ENCODE measurements around the gene BEAN1. TPM values are rescaled to one million over a fixed set of nuclear protein-coding genes. Genes with fewer than 3 reads are reported as not detected.
A peak's percentile ranks its signal among the peaks of the same experiment; 100 is the strongest.

BEAN1 gene
- total RNA-seq, 2 donors from 2014 or later = not detected

DNA sequence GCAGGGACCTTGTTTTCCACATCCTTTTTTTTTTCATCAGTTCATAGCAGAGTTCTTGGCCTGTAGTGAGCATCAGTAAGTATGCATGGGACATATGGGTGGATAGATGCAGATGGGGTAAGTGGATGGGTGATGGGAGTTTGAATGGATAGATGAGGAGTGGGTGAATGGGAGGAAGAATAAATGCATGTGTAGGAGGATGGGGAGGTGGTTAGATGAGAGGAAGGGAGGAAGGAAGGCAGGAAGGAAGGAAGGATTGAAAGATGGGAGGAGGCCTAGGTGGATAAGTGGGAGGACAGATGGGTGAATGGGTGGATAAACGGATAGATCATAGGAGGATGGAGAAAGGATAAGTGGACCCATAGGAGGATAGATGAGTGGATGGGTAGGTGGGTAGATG lies 3.9 kb upstream of the BEAN1 start:
- Mint-ChIP-seq H3K4me3 (no peak overlapping the region), H3K36me3 (ENCODE audit: low read depth) (no peaks in the 10 kb centered on the region), H3K4me1 (peaks cover 2% of the 10 kb centered on the region), H3K9me3 (no peaks in the 10 kb centered on the region), H3K27me3 (peaks cover 36% of the 10 kb centered on the region), H3K27ac (no peak overlapping the region)
- no peak for ATAC-seq (replicated peaks)

DNA sequence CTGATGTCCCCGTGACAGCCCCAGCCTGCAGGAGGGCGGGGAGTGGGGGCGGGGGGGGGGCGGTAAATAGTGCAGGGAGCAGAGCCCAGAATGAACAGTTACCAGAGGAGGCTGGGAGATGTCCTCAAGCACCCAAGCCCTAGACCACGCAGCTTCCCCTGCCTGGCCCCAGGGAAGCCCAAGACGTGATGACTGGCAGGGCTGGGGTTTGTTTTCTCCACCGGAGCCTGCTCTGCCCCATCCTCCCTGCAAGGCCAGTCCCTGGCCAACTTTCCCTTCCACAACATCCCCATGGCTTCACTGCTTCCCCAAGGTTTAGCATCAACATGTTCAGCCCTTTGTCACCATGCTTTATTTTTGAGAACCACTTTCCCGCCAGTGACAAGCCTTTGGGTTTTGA lies 1.4 kb upstream of the BEAN1 start:
- Mint-ChIP-seq H3K4me1 (no peaks in the 10 kb centered on the region), H3K27ac (no peak overlapping the region), H3K36me3 (ENCODE audit: low read depth) (no peaks in the 10 kb centered on the region), H3K27me3 (peaks cover 57% of the 10 kb centered on the region), H3K4me3 (no peak overlapping the region), H3K9me3 (no peaks in the 10 kb centered on the region)
- ATAC-seq (replicated peaks) = no peak

DNA sequence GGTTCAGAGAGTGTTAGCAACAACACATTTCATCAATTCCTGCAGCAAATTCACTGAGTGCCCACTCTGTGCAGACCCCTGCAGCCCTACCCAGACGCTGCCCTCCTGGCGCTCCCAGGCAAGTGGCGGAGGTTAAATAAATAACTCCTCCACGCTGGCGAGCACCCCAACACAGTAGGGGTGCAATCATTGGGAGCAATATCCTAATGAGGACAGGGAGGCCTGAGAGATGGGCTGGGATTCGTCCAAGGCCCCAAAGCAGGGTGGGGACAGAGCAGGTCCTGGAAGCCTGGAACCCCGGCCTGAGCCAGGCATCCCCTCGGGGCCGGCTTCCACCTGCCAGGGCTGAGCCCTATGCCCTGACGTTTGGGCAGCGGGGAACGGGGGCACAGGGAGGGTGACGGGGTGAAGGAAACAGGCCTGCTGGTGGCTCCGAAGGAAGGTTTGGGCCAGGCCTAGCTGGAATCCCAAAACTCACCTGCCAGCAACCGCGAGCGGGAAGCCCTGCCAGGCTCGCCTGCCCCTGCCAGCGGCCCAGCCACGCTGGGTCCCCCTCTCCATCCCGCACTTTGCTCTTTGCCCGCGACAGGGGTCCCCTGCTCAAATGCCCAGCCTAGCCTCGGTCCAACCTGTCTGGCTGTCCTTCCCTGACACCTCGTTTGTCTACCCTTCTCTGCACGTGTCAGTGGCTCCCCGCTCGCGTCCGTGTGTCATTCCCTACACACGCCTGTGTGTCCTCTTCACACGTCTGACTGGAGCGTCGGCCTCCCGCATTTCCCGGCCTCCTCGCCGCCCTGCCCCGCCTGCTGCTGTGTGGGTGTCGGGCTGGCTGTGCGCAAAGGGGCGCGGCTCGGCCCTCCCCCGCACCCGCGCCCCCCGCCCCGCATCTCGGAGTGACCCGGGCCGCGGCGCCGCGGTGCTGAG lies 721 bp upstream of the BEAN1 start:
- no peaks in the 10 kb centered on the region for H3K36me3 Mint-ChIP-seq (ENCODE audit: low read depth)
- peak; percentile 9 for ATAC-seq (replicated peaks)
- peaks cover 58% of the 10 kb centered on the region for H3K27me3 Mint-ChIP-seq
- H3K9me3 Mint-ChIP-seq = no peaks in the 10 kb centered on the region
- no peak overlapping the region for H3K27ac Mint-ChIP-seq
- H3K4me3 Mint-ChIP-seq = no peak overlapping the region
- H3K4me1 Mint-ChIP-seq = no peaks in the 10 kb centered on the region

DNA sequence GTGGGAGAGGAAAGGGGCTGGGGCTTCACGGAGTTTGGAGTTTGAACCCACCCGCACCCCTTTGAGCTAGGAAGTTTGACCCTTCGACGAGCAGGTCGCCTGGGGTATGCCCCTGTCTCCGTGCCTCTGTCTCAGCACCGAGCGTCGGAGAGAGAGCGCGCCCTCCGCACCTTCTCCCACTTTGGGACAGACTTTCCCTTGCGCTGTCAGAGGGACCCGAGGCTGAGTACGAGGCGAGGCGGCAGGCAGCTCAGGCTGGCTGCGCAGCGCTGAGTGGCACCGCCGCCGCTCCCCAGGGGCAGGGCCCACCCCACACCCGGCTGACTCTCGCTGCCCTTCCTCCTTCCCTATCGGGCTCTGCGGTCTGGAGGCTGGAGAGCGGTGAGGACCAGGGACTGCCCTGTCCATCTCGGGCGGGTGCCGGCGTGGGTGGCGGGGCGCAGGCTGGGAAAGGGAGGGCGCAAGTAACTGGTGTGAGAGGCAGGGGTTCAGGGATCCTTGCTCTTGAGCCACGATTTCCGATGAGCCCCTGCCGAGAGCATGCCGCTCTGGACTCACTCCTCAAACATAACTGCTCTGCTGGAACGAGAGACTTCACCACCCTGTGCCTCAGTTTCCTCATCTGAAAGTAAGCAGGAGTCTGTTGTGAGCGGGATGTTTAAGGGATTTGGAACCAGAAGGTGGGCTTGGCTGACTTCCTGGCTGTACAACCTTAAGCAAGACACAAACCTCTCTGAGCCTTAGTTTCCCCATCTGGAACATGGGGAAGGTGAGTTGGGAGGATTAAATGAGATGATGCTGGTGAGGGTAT lies 981 bp downstream of the BEAN1 start:
- Mint-ChIP-seq H3K9me3 (no peaks in the 10 kb centered on the region), H3K36me3 (ENCODE audit: low read depth) (no peaks in the 10 kb centered on the region), H3K27me3 (peaks cover 61% of the 10 kb centered on the region), H3K4me1 (no peaks in the 10 kb centered on the region), H3K27ac (no peak overlapping the region), H3K4me3 (peak overlapping the region; percentile 31)
- ATAC-seq (replicated peaks) = no peak

DNA sequence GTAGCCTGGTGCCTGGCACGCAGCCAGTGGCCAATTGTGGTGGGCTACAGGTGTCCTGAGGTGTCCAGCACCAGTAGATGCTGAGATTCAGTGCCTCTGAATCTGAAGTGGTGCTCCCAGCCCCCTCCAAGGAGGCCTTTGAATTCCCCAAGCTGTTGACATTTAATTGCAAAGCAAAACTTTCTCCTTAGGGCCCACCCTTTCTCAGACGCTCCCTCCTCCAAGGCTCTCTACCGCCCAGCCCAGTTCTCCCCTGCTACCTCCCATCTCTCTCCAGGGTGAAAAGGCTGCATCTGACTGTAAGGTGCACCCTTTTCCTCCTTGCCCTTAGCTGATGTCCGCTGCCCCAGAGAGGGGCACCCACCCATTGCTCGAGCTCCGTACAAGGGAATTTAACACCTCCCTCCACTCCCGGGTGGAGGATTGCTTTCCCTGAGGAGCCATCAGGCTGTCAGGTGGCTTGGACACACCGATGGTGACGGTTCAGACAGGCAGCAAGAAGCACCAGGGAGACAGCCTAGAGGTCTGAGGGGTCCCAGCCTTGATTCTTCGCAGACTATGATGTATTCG lies 1.7 kb downstream of the BEAN1 start:
- H3K36me3 Mint-ChIP-seq (ENCODE audit: low read depth) = no peaks in the 10 kb centered on the region
- H3K4me3 Mint-ChIP-seq = peak overlapping the region; percentile 31
- no peak for ATAC-seq (replicated peaks)

DNA sequence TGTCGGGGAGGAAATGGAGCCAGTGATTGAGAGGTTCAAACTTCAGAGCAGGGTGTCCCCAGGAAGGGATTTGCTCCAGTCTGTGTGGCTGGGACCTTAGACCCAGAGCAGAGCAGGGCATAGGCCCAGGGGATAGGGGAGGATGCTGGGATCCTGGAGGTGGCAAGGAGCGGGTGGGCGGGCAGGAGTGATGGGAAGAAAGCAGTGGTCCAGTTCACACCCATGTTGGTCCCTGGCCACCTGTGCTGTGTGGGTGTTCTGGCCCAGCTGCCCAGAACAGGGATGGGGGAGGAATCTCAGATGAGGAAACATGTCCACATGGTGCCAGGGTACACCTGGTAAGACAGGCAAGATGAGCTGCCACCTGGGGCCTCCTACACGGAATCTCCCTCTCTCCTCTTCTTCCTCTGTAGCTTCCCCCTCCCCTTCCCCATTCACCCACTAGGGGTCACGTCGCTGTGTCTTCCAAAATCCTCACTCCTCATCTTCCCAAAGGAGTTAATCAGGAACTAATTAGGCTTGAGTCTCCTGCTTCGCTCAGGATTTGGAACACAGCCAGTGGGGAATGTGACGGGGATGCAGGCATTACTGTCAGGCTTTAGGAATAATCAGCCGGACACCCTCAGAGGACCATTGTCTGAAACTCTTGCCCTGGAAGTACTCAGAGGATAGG lies 2.3 kb downstream of the BEAN1 start:
- no peaks in the 10 kb centered on the region for H3K36me3 Mint-ChIP-seq (ENCODE audit: low read depth)
- H3K27ac Mint-ChIP-seq = no peak overlapping the region
- H3K4me1 Mint-ChIP-seq = no peaks in the 10 kb centered on the region
- no peak overlapping the region for H3K4me3 Mint-ChIP-seq
- H3K9me3 Mint-ChIP-seq = no peaks in the 10 kb centered on the region
- peaks cover 51% of the 10 kb centered on the region for H3K27me3 Mint-ChIP-seq
- ATAC-seq (replicated peaks) = no peak

More for the DNA sequence above, 1.7 kb downstream of the BEAN1 start:
- Mint-ChIP-seq H3K4me1 (no peaks in the 10 kb centered on the region), H3K27me3 (peaks cover 57% of the 10 kb centered on the region), H3K27ac (no peak overlapping the region), H3K9me3 (no peaks in the 10 kb centered on the region)

DNA sequence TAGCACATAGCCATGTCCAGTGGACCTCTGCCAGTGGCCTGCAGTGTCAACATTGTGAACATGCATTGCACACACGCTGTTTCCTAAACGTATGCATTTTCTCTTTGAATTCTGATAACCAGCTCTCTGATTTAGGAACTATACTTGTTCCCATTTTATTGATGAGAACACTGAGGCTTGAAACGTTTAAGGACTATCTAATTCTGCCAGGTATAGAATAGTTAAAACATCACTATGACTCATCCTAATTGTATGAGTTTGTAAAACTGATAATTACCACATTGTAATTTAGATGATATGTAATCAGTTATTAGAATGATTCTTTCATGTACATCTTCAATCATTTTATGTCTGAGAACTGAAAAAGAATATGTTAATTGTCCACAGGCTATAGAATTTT lies 3.1 kb downstream of the BEAN1 start:
- no peaks in the 10 kb centered on the region for H3K4me1 Mint-ChIP-seq
- no peaks in the 10 kb centered on the region for H3K36me3 Mint-ChIP-seq (ENCODE audit: low read depth)
- ATAC-seq (replicated peaks) = no peak
- H3K4me3 Mint-ChIP-seq = no peak overlapping the region
- H3K9me3 Mint-ChIP-seq = no peaks in the 10 kb centered on the region
- H3K27ac Mint-ChIP-seq = no peak overlapping the region
- H3K27me3 Mint-ChIP-seq = peaks cover 45% of the 10 kb centered on the region

DNA sequence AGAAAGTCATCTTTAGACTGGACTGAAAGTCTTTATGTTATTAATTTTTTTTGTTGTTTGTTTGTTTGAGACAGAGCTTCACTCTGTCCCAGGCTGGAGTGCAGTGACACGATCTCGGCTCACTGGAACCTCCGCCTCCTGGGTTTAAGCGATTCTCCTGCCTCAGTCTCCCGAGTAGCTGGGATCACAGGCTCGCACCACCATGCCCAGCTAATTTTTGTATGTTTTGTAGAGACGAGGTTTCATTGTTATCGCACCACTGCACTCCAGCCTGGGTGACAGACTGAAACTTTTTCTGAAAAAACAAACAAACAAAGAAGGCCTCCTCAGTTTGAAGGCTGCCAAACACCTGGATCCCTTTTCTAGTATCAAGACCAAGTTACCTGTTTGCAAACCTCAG lies 4.7 kb downstream of the BEAN1 start:
- no peaks in the 10 kb centered on the region for H3K4me1 Mint-ChIP-seq
- no peak for ATAC-seq (replicated peaks)
- H3K9me3 Mint-ChIP-seq = no peaks in the 10 kb centered on the region
- H3K4me3 Mint-ChIP-seq = no peak overlapping the region
- H3K27me3 Mint-ChIP-seq = peaks cover 33% of the 10 kb centered on the region
- H3K36me3 Mint-ChIP-seq (ENCODE audit: low read depth) = no peaks in the 10 kb centered on the region
- H3K27ac Mint-ChIP-seq = no peak overlapping the region

DNA sequence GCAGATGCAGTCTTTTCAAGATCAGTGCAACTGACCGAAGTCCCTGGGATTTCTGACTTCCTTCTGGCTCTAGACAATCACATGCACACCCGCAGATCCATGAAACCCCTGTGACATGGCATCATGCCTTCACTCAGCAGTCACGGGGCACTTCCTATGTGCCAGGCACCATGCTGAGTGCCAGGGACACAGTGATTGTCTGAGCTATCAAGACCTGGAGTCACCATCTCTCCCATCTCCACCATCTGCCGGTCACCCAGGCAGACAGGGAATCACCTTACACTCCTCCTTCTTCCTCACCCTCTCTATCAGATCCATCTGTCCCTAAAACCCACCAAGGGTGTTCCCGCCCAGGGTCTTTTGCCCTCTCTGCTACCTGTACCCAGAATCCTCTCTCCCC lies 5.3 kb downstream of the BEAN1 start:
- ATAC-seq (replicated peaks) = no peak
- Mint-ChIP-seq H3K4me1 (no peaks in the 10 kb centered on the region), H3K36me3 (ENCODE audit: low read depth) (no peaks in the 10 kb centered on the region), H3K27ac (no peak overlapping the region), H3K9me3 (no peaks in the 10 kb centered on the region), H3K4me3 (no peak overlapping the region), H3K27me3 (peaks cover 33% of the 10 kb centered on the region)

DNA sequence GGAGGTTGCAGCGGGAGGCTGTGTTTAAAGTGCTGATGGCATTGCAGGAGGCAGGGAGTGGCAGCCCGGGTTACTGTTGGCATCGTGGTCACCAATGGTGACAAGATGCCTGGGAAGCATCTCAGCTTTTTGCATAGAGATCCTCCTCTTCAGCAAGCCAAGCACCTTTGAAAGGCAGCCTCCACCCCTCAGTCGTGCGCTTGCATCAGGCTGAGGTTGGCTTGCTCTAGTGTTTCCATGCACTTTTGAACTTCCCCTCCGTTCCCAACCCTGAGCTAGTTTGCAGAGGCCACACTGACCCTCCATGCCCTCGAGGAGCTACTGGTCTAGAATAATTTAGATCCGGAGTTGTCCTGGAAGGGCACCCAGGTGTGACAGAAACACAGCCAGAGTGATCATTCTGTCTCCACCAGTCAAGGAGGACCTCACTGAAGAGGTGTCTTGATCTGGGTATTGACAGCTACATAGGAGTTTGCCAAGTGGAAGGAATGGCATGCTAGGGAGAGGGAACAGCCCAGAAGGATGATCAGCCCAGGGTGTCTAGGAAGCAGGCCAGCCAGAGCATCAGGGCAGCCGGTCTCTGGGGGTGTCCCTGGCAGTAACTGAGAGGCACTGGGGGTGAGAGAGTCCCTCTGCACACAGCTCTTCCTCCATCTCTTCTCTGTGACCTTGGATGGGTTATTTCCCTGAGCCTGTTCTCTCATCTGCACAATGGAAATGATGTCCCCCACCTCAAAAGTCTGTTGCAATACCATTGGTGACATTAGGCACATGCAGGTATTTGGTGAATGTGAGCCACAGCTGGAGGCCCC lies 7.7 kb downstream of the BEAN1 start:
- ATAC-seq (replicated peaks) = no peak
- no peak overlapping the region for H3K4me3 Mint-ChIP-seq
- peaks cover 21% of the 10 kb centered on the region for H3K27me3 Mint-ChIP-seq
- no peaks in the 10 kb centered on the region for H3K36me3 Mint-ChIP-seq (ENCODE audit: low read depth)
- H3K27ac Mint-ChIP-seq = no peak overlapping the region
- no peaks in the 10 kb centered on the region for H3K4me1 Mint-ChIP-seq
- no peaks in the 10 kb centered on the region for H3K9me3 Mint-ChIP-seq

DNA sequence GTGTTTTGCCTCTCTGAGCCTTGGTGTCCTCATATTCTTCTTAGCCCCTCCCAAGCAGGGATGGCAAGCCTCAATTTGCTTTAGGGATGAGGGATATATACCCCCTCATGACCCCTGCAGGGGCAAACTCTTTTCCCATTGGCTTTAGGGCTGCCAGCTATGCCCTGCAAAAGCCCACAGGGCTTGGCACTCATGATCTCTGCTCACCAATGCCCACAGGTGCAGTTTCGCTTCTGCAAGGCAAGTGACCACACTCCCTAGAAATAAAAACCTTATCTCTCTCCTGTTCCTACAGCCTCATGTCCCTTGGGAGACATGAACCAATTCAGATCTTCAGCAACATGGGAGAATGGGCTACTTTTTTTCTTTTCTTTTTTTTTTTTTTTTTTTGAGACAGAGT lies 8.8 kb downstream of the BEAN1 start:
- Mint-ChIP-seq H3K27me3 (peaks cover 22% of the 10 kb centered on the region), H3K9me3 (no peaks in the 10 kb centered on the region), H3K4me3 (no peak overlapping the region), H3K4me1 (no peaks in the 10 kb centered on the region), H3K36me3 (ENCODE audit: low read depth) (no peaks in the 10 kb centered on the region), H3K27ac (no peak overlapping the region)
- ATAC-seq (replicated peaks) = no peak

DNA sequence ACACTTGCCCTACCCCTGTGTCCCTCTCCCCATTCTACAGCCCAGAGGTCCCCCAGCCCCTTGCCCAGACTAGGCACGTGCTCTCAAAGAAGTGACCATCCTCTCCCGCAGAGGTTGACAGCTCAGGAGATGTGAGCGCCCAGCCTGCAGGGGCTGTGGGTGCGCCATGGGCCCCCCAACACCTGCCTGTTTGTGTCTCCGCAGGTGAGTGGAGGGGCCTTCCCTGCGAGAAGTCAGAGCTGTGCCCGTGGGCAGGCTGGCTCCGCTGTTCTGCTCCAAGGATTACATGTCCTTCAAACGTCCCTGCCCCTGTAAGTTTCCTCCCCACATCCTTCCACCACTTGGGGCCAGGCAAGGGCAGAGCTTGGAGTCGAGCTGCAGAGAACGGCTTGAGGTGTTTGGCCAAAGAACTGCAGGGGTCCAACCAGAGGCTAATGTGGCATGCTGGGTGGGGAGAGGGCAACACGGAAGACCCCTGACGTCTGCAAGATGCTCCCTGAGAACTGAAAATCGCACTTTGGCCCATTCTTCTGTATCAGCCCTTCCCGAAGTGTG lies 10.4 kb downstream of the BEAN1 start:
- no peak for ATAC-seq (replicated peaks)
- H3K4me3 Mint-ChIP-seq = no peak overlapping the region
- no peaks in the 10 kb centered on the region for H3K9me3 Mint-ChIP-seq
- H3K36me3 Mint-ChIP-seq (ENCODE audit: low read depth) = no peaks in the 10 kb centered on the region
- H3K27ac Mint-ChIP-seq = no peak overlapping the region
- H3K4me1 Mint-ChIP-seq = no peaks in the 10 kb centered on the region
- H3K27me3 Mint-ChIP-seq = peaks cover 17% of the 10 kb centered on the region

DNA sequence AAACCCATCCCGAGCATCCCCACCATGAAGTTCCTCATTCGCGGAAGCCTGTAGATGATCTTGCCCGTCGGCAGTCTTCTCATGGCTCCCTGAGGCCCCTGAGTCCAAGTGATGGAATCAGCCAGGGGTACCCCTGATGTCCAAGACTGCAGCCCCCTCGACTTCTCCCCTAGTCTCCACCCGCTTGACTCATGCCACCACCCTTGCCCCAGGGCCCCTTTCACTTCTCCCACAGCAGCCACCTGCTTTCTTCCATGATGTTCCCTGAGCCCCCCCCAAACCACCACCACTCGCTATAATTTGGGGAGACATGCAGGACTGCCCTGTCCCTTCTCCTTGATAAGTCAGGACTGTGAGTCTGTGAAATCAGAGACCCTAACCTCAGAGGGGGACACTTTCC lies 11.4 kb downstream of the BEAN1 start:
- peaks cover 13% of the 10 kb centered on the region for H3K27me3 Mint-ChIP-seq
- H3K9me3 Mint-ChIP-seq = no peaks in the 10 kb centered on the region
- no peaks in the 10 kb centered on the region for H3K4me1 Mint-ChIP-seq
- no peak for ATAC-seq (replicated peaks)
- no peaks in the 10 kb centered on the region for H3K36me3 Mint-ChIP-seq (ENCODE audit: low read depth)
- H3K27ac Mint-ChIP-seq = no peak overlapping the region
- H3K4me3 Mint-ChIP-seq = no peak overlapping the region
